ENCODE data around the gene JAM3.

The JAM3 gene

GRCh38 chr11:134151083-134151747 is 82.3 kb downstream of the JAM3 start:
- TF ChIP-seq CTCF (IDR thresholded peaks at IDR 0.05) (no peak), ZFX (IDR thresholded peaks at IDR 0.05; ENCODE audit: borderline replicate concordance) (no peak)
- no peak overlapping the region for H3K27ac ChIP-seq

GRCh38 chr11:134152696-134153095 is 83.8 kb downstream of the JAM3 start:
- H3K27ac ChIP-seq = no peak overlapping the region
- TF ChIP-seq ZFX (IDR thresholded peaks at IDR 0.05; ENCODE audit: borderline replicate concordance) (no peak), CTCF (IDR thresholded peaks at IDR 0.05) (no peak)

GRCh38 chr11:134153147-134153905 is 84.5 kb downstream of the JAM3 start:
- H3K27ac ChIP-seq = no peak overlapping the region
- TF ChIP-seq ZFX (IDR thresholded peaks at IDR 0.05; ENCODE audit: borderline replicate concordance) (no peak), CTCF (IDR thresholded peaks at IDR 0.05) (no peak)

- no peak for TF ChIP-seq CTCF (IDR thresholded peaks at IDR 0.05)
- no peak for TF ChIP-seq ZFX (IDR thresholded peaks at IDR 0.05; ENCODE audit: borderline replicate concordance)
- H3K27ac ChIP-seq = no peak overlapping the region
Measured at GRCh38 chr11:134154441-134154840, 85.6 kb downstream of the JAM3 start.

- TF ChIP-seq CTCF (IDR thresholded peaks at IDR 0.05) = no peak
- TF ChIP-seq ZFX (IDR thresholded peaks at IDR 0.05; ENCODE audit: borderline replicate concordance) = no peak
- H3K27ac ChIP-seq = no peak overlapping the region
Measured at GRCh38 chr11:134155456-134155855, 86.6 kb downstream of the JAM3 start.

- no peak for TF ChIP-seq ZFX (IDR thresholded peaks at IDR 0.05; ENCODE audit: borderline replicate concordance)
- no peak for TF ChIP-seq CTCF (IDR thresholded peaks at IDR 0.05)
- H3K27ac ChIP-seq = no peak overlapping the region
Measured at GRCh38 chr11:134155946-134156865, 87.3 kb downstream of the JAM3 start.

Data from 22Rv1 (cell line).